ENCODE measurements around the gene LEFTY1.

DNA sequence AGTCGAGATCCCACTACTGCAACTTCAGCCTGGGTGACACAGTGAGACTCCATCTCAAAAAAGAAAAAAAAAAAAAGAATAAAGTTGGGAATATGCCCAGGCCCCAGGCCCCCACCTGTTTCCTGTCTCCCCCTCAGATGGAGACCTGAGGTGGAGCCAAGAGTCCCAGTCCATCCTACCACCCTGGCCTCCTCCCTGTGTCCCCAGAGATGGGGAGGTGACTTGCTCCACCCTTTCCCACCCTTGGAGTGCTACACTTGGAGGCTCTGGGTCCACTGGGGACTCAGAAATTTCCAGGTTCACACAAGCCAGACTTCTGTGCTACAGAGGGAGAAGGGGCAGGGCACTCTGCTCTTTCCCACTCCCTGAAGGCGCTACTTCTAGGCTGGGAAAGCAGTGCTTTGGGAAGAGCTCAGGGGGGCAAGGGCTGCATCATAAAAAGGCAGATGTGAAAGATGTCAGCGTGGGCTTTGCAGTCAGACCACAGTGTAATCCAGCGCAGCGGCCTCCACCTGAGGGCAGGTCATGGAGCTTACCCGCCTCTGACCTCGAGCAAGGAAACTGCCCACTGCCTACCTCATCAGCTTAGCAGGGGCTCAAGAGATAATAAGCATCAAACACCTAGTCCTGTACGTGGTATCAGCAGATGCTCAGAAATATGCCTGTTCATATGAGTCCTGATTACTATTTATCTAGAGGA is 20.2 kb downstream of the LEFTY1 start:
- TF ChIP-seq, protein P1, sequence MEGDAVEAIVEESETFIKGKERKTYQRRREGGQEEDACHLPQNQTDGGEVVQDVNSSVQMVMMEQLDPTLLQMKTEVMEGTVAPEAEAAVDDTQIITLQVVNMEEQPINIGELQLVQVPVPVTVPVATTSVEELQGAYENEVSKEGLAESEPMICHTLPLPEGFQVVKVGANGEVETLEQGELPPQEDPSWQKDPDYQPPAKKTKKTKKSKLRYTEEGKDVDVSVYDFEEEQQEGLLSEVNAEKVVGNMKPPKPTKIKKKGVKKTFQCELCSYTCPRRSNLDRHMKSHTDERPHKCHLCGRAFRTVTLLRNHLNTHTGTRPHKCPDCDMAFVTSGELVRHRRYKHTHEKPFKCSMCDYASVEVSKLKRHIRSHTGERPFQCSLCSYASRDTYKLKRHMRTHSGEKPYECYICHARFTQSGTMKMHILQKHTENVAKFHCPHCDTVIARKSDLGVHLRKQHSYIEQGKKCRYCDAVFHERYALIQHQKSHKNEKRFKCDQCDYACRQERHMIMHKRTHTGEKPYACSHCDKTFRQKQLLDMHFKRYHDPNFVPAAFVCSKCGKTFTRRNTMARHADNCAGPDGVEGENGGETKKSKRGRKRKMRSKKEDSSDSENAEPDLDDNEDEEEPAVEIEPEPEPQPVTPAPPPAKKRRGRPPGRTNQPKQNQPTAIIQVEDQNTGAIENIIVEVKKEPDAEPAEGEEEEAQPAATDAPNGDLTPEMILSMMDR (IDR thresholded peaks at IDR 0.05) = no peak
- no peak for TF ChIP-seq POLR2AphosphoS5 (IDR thresholded peaks at IDR 0.05)

Measured in upper lobe of left lung (tissue), 4 donors.